ENCODE results near the gene CD320. TPM values are rescaled to one million over a fixed set of nuclear protein-coding genes. Genes with fewer than 3 reads are reported as not detected.
"Not testable (repeated sequence)": the region's sequence is repeated elsewhere in the genome, so short reads cannot be mapped to it uniquely, and the experiment has no call there.

The CD320 gene
- total and polyA plus RNA-seq, 10 of the 15 experiments (the other 5 are each of a cell fraction or from before 2014, with no cell fraction given), result 1.1 to 134 (median 46.5) TPM

GRCh38 chr19:8302357-8302691 lies 5.8 kb downstream of the CD320 start:
- no peaks in the 10 kb centered on the region for H3K27me3 ChIP-seq (replicated peaks in 1 of 2; ENCODE audit: control insufficient read depth in 2 of 2, insufficient read depth in 2 of 2, low read length in 1 of 2)
- SMC1A ChIA-PET (ENCODE audit: uncharacterized antibody, unreplicated experiment), result no interaction called here
- H3K9ac ChIP-seq (ENCODE audit: control insufficient read depth, insufficient read depth, low read length), result no peak overlapping the region
- H3K27ac ChIP-seq (ENCODE audit: control insufficient read depth, insufficient read depth), result no peak overlapping the region
- CTCF ChIA-PET, result interaction anchor here (0.7 kb wide), 1 partner anchor 9 kb away, joined by 4 read pairs; no protein-coding TSS in a partner anchor
- H2AFZ ChIP-seq (ENCODE audit: control insufficient read depth, low read depth, low read length), result no peak overlapping the region
- H3K36me3 ChIP-seq (ENCODE audit: control insufficient read depth in 2 of 2, insufficient read depth in 2 of 2, low read length in 1 of 2), result peaks cover 2 to 7% of the 10 kb centered on the region in 2 experiments; a peak in 3 of 4 replicates
- DNase-seq (ENCODE audit: low read depth, low spot score), result no peak
- 86% methylated on average over 11 of the region's 11 CpGs for WGBS (ENCODE audit: insufficient coverage, insufficient replicate concordance, low lambda C conversion rate, missing lambda C conversion rate)
- intact Hi-C loops (cut with micrococcal nuclease; ENCODE audit: unreplicated experiment) (no loop called here), in situ Hi-C loops (cut with MboI) (no loop called here)
- no peaks in the 10 kb centered on the region for H3K9me3 ChIP-seq (replicated peaks; ENCODE audit: control insufficient read depth, insufficient read depth, low read length)
- RAD21 ChIA-PET (ENCODE audit: unreplicated experiment), result no interaction called here
- FAIRE-seq, result no peak
- no peak for TF ChIP-seq BCL11A (IDR thresholded peaks at IDR 0.05; ENCODE audit: low read depth, low read length)
- no peak for TF ChIP-seq NFXL1 (IDR thresholded peaks at IDR 0.05; ENCODE audit: borderline replicate concordance)
- TF ChIP-seq ZNF622 (IDR thresholded peaks at IDR 0.05), result no peak
- no peak for TF ChIP-seq PKNOX1 (IDR thresholded peaks at IDR 0.05)
- no peak for TF ChIP-seq NR2F1 (conservative IDR thresholded peaks at IDR 0.05)
- no peak for ATAC-seq
- no peak overlapping the region for H3K4me2 ChIP-seq (ENCODE audit: control insufficient read depth, insufficient read depth)
- peaks cover 13% of the 10 kb centered on the region for H3K79me2 ChIP-seq (ENCODE audit: control insufficient read depth, insufficient read depth, low read length)
- no TSS peak for BruUV-seq (replicated peaks)
- no peaks in the 10 kb centered on the region for H4K20me1 ChIP-seq (ENCODE audit: control insufficient read depth, insufficient read depth)
- H3K4me1 ChIP-seq (ENCODE audit: control insufficient read depth, insufficient read depth, low read length), result peaks cover 1% of the 10 kb centered on the region
- POLR2A ChIA-PET, result no interaction called here
- H3K4me3 ChIP-seq, result no peak overlapping the region

- H3K4me1 ChIP-seq (ENCODE audit: control insufficient read depth, insufficient read depth, low read length); FAIRE-seq; BruUV-seq (replicated peaks); H4K20me1 ChIP-seq (ENCODE audit: control insufficient read depth, insufficient read depth); H3K9ac ChIP-seq (ENCODE audit: control insufficient read depth, insufficient read depth, low read length); H3K27me3 ChIP-seq (replicated peaks in 1 of 2; ENCODE audit: control insufficient read depth in 2 of 2, insufficient read depth in 2 of 2, low read length in 1 of 2); RAD21 ChIA-PET (ENCODE audit: unreplicated experiment); H3K9me3 ChIP-seq (replicated peaks; ENCODE audit: control insufficient read depth, insufficient read depth, low read length); CTCF ChIA-PET; H3K79me2 ChIP-seq (ENCODE audit: control insufficient read depth, insufficient read depth, low read length); H2AFZ ChIP-seq (ENCODE audit: control insufficient read depth, low read depth, low read length); H3K4me3 ChIP-seq; H3K4me2 ChIP-seq (ENCODE audit: control insufficient read depth, insufficient read depth); in situ Hi-C loops (cut with MboI); SMC1A ChIA-PET (ENCODE audit: uncharacterized antibody, unreplicated experiment); H3K27ac ChIP-seq (ENCODE audit: control insufficient read depth, insufficient read depth); H3K36me3 ChIP-seq (ENCODE audit: control insufficient read depth in 2 of 2, insufficient read depth in 2 of 2, low read length in 1 of 2); POLR2A ChIA-PET; DNase-seq (ENCODE audit: low read depth, low spot score); intact Hi-C loops (cut with micrococcal nuclease; ENCODE audit: unreplicated experiment): not testable (repeated sequence)
- no CpG with 5 or more reads among the region's 9 CpGs for WGBS (ENCODE audit: insufficient coverage, insufficient replicate concordance, low lambda C conversion rate, missing lambda C conversion rate)
- peak; percentile 93 for ATAC-seq
These were observed 16.8 kb downstream of the CD320 start for GRCh38 chr19:8291337-8291736.

GRCh38 chr19:8276508-8276907 lies 31.6 kb downstream of the CD320 start:
- BruUV-seq (replicated peaks); H3K36me3 ChIP-seq (ENCODE audit: control insufficient read depth in 2 of 2, insufficient read depth in 2 of 2, low read length in 1 of 2); H4K20me1 ChIP-seq (ENCODE audit: control insufficient read depth, insufficient read depth); H3K27me3 ChIP-seq (replicated peaks in 1 of 2; ENCODE audit: control insufficient read depth in 2 of 2, insufficient read depth in 2 of 2, low read length in 1 of 2); CTCF ChIA-PET; in situ Hi-C loops (cut with MboI); SMC1A ChIA-PET (ENCODE audit: uncharacterized antibody, unreplicated experiment); DNase-seq (ENCODE audit: low read depth, low spot score); POLR2A ChIA-PET; RAD21 ChIA-PET (ENCODE audit: unreplicated experiment); H3K4me3 ChIP-seq; H3K9me3 ChIP-seq (replicated peaks; ENCODE audit: control insufficient read depth, insufficient read depth, low read length); H3K79me2 ChIP-seq (ENCODE audit: control insufficient read depth, insufficient read depth, low read length); H3K27ac ChIP-seq (ENCODE audit: control insufficient read depth, insufficient read depth); H2AFZ ChIP-seq (ENCODE audit: control insufficient read depth, low read depth, low read length); H3K4me2 ChIP-seq (ENCODE audit: control insufficient read depth, insufficient read depth); H3K9ac ChIP-seq (ENCODE audit: control insufficient read depth, insufficient read depth, low read length); intact Hi-C loops (cut with micrococcal nuclease; ENCODE audit: unreplicated experiment); H3K4me1 ChIP-seq (ENCODE audit: control insufficient read depth, insufficient read depth, low read length): not testable (repeated sequence)
- FAIRE-seq (peak; percentile 81), ATAC-seq (peak; percentile 94)
- no CpG with 5 or more reads among the region's 9 CpGs for WGBS (ENCODE audit: insufficient coverage, insufficient replicate concordance, low lambda C conversion rate, missing lambda C conversion rate)
